Keratinocyte (primary cell): ENCODE results near the gene SLC25A28.

ENCODE experiments used
- EZH2 ChIP-seq: IDR thresholded peaks from one replicate; pipeline ENCODE4 v1.6.1; 2012; ENCODE audit warnings: inconsistent platforms, mild to moderate bottlenecking, low read length, moderate library complexity
- TF ChIP-seq, protein P1 (sequence below), 3 experiments: IDR thresholded peaks in 1 of 3; conservative IDR thresholded peaks in 1 of 3; optimal IDR thresholded peaks in 1 of 3; 2 replicates in 2 of 3; 3 replicates in 1 of 3; pipeline versions ENCODE3 to v1.5.1; 2011; ENCODE audit warnings: low read length in 3 of 3, mild to moderate bottlenecking in 3 of 3, moderate library complexity in 2 of 3, control low read depth in 1 of 3, inconsistent platforms in 1 of 3; ENCODE audit not compliant: insufficient read depth in 2 of 3; ENCODE audit errors: extremely low read depth in 1 of 3

DNA sequence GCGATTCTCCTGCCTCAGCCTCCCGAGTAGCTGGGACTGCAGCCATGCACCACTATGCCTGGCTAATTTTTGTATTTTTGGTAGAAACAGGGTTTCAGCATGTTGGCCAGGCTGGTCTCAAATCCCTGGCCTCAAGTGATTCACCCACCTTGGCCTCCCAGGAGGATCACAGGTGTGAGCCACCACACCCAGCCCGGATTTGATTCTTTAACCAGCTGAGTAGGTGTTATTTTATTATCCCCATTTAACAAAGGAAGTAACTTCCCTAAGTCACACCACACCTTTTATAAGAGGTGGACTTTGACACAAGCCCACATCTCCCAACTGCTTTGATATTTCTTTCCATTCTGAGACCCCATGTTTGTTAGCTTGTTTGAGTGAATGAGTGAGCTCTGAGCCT is 25.0 kb downstream of the SLC25A28 start:
- TF ChIP-seq, protein P1, sequence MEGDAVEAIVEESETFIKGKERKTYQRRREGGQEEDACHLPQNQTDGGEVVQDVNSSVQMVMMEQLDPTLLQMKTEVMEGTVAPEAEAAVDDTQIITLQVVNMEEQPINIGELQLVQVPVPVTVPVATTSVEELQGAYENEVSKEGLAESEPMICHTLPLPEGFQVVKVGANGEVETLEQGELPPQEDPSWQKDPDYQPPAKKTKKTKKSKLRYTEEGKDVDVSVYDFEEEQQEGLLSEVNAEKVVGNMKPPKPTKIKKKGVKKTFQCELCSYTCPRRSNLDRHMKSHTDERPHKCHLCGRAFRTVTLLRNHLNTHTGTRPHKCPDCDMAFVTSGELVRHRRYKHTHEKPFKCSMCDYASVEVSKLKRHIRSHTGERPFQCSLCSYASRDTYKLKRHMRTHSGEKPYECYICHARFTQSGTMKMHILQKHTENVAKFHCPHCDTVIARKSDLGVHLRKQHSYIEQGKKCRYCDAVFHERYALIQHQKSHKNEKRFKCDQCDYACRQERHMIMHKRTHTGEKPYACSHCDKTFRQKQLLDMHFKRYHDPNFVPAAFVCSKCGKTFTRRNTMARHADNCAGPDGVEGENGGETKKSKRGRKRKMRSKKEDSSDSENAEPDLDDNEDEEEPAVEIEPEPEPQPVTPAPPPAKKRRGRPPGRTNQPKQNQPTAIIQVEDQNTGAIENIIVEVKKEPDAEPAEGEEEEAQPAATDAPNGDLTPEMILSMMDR (optimal IDR thresholded peaks at IDR 0.05 in 1 of 3, IDR thresholded peaks at IDR 0.05 in 1 of 3, conservative IDR thresholded peaks at IDR 0.05 in 1 of 3; ENCODE audit: extremely low read depth in 1 of 3, insufficient read depth in 2 of 3, low read length in 3 of 3) = no peak
- no peak for TF ChIP-seq EZH2
